H1 (cell line): ENCODE data around the gene RSPH6A. TPM values are rescaled to one million over a fixed set of nuclear protein-coding genes. Genes with fewer than 3 reads are reported as not detected.

Experiments
- CTCF ChIP-seq, 3 experiments: IDR thresholded peaks; 1 replicate in 2 of 3; 2 replicates in 1 of 3; pipeline versions ENCODE4 v1.5.1 to v1.6.1; 2011; ENCODE audit warnings: low read length in 3 of 3, mild to moderate bottlenecking in 3 of 3, inconsistent platforms in 2 of 3, low read depth in 1 of 3, moderate library complexity in 1 of 3; ENCODE audit not compliant: insufficient read depth in 1 of 3; ENCODE audit errors: control extremely low read depth in 1 of 3
- POU5F1 ChIP-seq: IDR thresholded peaks from 2 replicates; pipeline ENCODE4 v1.6.1; 2011; ENCODE audit warnings: low read depth, mild to moderate bottlenecking, low read length, moderate library complexity
- SAP30 ChIP-seq: fragments of 300-600 bp; sonication (generic); IDR thresholded peaks from 2 replicates; pipeline ENCODE4 v1.7.1; 2012; ENCODE audit warnings: low read length, moderate library complexity, mild to moderate bottlenecking, inconsistent platforms; ENCODE audit not compliant: insufficient read depth, insufficient replicate concordance
- USF2 ChIP-seq: IDR thresholded peaks from 2 replicates; pipeline ENCODE4 v1.6.1; 2011; ENCODE audit warnings: low read length, improper control_type of control experiment
- polyA plus RNA-seq, 7 experiments: library from polyadenylated mRNA; depleted of rRNA in 3 of 7; stranded (reverse) in 5 of 7; unstranded in 2 of 7; fragments of >200 nt in 5 of 7; fragments of 200-250 nt in 2 of 7; gene quantifications; 1 replicate in 5 of 7; 2 replicates in 1 of 7; 4 replicates in 1 of 7; pipeline versions ENCODE4 v1.2.1 to v1.2.3, GENCODE V29; 2011 to 2013; ENCODE audit warnings: missing spikeins in 2 of 7, mixed read lengths in 2 of 7
- total RNA-seq: library from RNA; stranded (reverse); fragmentation: NEBNext Ultra II Directional; extraction: Animal tissue kit (Norgen Biotek cat#: 25700); gene quantifications from 2 replicates; pipeline ENCODE4 v1.2.1, GENCODE V29; 2021

The RSPH6A gene
- total and polyA plus RNA-seq, 2 of the 8 experiments (the other 6 are each of a cell fraction or from before 2014, with no cell fraction given), result 0.05 to 0.19 TPM

GRCh38 chr19:45746866-45747265 lies 68.2 kb downstream of the RSPH6A start (continued):
- TF ChIP-seq CTCF (IDR thresholded peaks at IDR 0.05; ENCODE audit: control extremely low read depth in 1 of 3, insufficient read depth in 1 of 3, low read depth in 1 of 3, low read length in 3 of 3), result no peak
- TF ChIP-seq USF2, result no peak
- TF ChIP-seq SAP30, result no peak
- TF ChIP-seq POU5F1, result no peak

Other genes starting within 250 kb of the RSPH6A start
- gene OPA3, start 230.5 kb downstream of the RSPH6A start, total RNA-seq, result 12.8 and 14.5 TPM in 2 replicates
- 12.5 and 16.4 TPM in 2 replicates for gene OPA3, start 230.5 kb downstream of the RSPH6A start, polyA plus RNA-seq (2011; rRNA removed)
- 0.19 TPM in 1 of 2 replicates, not detected in the other for gene GPR4, start 213.1 kb downstream of the RSPH6A start, total RNA-seq
- 0.39 and 0.41 TPM in 2 replicates for gene GPR4, start 213.1 kb downstream of the RSPH6A start, polyA plus RNA-seq (2011; rRNA removed)
- 28.1 and 28.8 TPM in 2 replicates for gene EML2, start 175.9 kb downstream of the RSPH6A start, total RNA-seq
- gene EML2, start 175.9 kb downstream of the RSPH6A start, polyA plus RNA-seq (2011; rRNA removed), result 29.4 and 45.4 TPM in 2 replicates
- 0.54 and 1.3 TPM in 2 replicates for gene GIPR, start 147.1 kb downstream of the RSPH6A start, total RNA-seq
- gene GIPR, start 147.1 kb downstream of the RSPH6A start, polyA plus RNA-seq (2011; rRNA removed), result 0.42 and 1.0 TPM in 2 replicates
- gene SNRPD2, start 123.4 kb downstream of the RSPH6A start, total RNA-seq, result 759 and 761 TPM in 2 replicates
- gene SNRPD2, start 123.4 kb downstream of the RSPH6A start, polyA plus RNA-seq (2011; rRNA removed), result 493 and 645 TPM in 2 replicates
- gene QPCTL, start 122.6 kb downstream of the RSPH6A start, total RNA-seq, result 25.2 and 27.1 TPM in 2 replicates
- gene QPCTL, start 122.6 kb downstream of the RSPH6A start, polyA plus RNA-seq (2011; rRNA removed), result 35.3 and 49.3 TPM in 2 replicates
- gene FBXO46, start 84.4 kb downstream of the RSPH6A start, total RNA-seq, result 38.9 and 42.3 TPM in 2 replicates
- gene FBXO46, start 84.4 kb downstream of the RSPH6A start, polyA plus RNA-seq (2011; rRNA removed), result 11.2 and 22.1 TPM in 2 replicates
- gene MEIOSIN, start 81.9 kb downstream of the RSPH6A start, total RNA-seq, result not detected in 2 replicates
- gene MEIOSIN, start 81.9 kb downstream of the RSPH6A start, polyA plus RNA-seq (2011; rRNA removed), result 0.11 and 0.14 TPM in 2 replicates
- gene SIX5, start 46.1 kb downstream of the RSPH6A start, total RNA-seq, result 24.2 and 27.3 TPM in 2 replicates
- 20.9 and 37.2 TPM in 2 replicates for gene SIX5, start 46.1 kb downstream of the RSPH6A start, polyA plus RNA-seq (2011; rRNA removed)
- gene DMPK, start 32.8 kb downstream of the RSPH6A start, total RNA-seq, result 27.4 and 28.2 TPM in 2 replicates
- gene DMPK, start 32.8 kb downstream of the RSPH6A start, polyA plus RNA-seq (2011; rRNA removed), result 13.7 and 25.3 TPM in 2 replicates
- 41.0 and 41.6 TPM in 2 replicates for gene DMWD, start 22.5 kb downstream of the RSPH6A start, total RNA-seq
- 13.6 and 23.7 TPM in 2 replicates for gene DMWD, start 22.5 kb downstream of the RSPH6A start, polyA plus RNA-seq (2011; rRNA removed)
- 81.5 and 93.6 TPM in 2 replicates for gene SYMPK, start 47.8 kb upstream of the RSPH6A start, total RNA-seq
- gene SYMPK, start 47.8 kb upstream of the RSPH6A start, polyA plus RNA-seq (2011; rRNA removed), result 99.5 and 142 TPM in 2 replicates
- 20.2 and 21.7 TPM in 2 replicates for gene FOXA3, start 49.0 kb upstream of the RSPH6A start, total RNA-seq
- 40.1 and 49.1 TPM in 2 replicates for gene FOXA3, start 49.0 kb upstream of the RSPH6A start, polyA plus RNA-seq (2011; rRNA removed)
- gene IRF2BP1, start 70.8 kb upstream of the RSPH6A start, total RNA-seq, result 24.4 and 25.3 TPM in 2 replicates
- 12.1 and 22.1 TPM in 2 replicates for gene IRF2BP1, start 70.8 kb upstream of the RSPH6A start, polyA plus RNA-seq (2011; rRNA removed)
- gene MYPOP, start 87.3 kb upstream of the RSPH6A start, total RNA-seq, result 11.1 and 12.6 TPM in 2 replicates
- gene MYPOP, start 87.3 kb upstream of the RSPH6A start, polyA plus RNA-seq (2011; rRNA removed), result 3.2 and 5.8 TPM in 2 replicates
- not detected in 2 replicates for gene NANOS2, start 99.5 kb upstream of the RSPH6A start, total RNA-seq
- gene NANOS2, start 99.5 kb upstream of the RSPH6A start, polyA plus RNA-seq (2011; rRNA removed), result 0.20 and 0.24 TPM in 2 replicates
- 22.7 and 24.6 TPM in 2 replicates for gene NOVA2, start 158.6 kb upstream of the RSPH6A start, total RNA-seq
- gene NOVA2, start 158.6 kb upstream of the RSPH6A start, polyA plus RNA-seq (2011; rRNA removed), result 3.2 and 4.5 TPM in 2 replicates
- gene CCDC61, start 180.2 kb upstream of the RSPH6A start, total RNA-seq, result 16.1 and 17.4 TPM in 2 replicates
- gene CCDC61, start 180.2 kb upstream of the RSPH6A start, polyA plus RNA-seq (2011; rRNA removed), result 7.8 and 11.5 TPM in 2 replicates
- gene PGLYRP1, start 207.7 kb upstream of the RSPH6A start, total RNA-seq, result not detected in 2 replicates
- gene PGLYRP1, start 207.7 kb upstream of the RSPH6A start, polyA plus RNA-seq (2011; rRNA removed), result not detected in 2 replicates
- gene IGFL4, start 225.7 kb upstream of the RSPH6A start, total RNA-seq, result 0.11 TPM in 1 of 2 replicates, not detected in the other
- 0.05 TPM in 2 replicates for gene IGFL4, start 225.7 kb upstream of the RSPH6A start, polyA plus RNA-seq (2011; rRNA removed)